ENCODE measurements around the gene GPS1.
"Not testable (repeated sequence)": the region's sequence is repeated elsewhere in the genome, so short reads cannot be mapped to it uniquely, and the experiment has no call there.

Gene GPS1

DNA sequence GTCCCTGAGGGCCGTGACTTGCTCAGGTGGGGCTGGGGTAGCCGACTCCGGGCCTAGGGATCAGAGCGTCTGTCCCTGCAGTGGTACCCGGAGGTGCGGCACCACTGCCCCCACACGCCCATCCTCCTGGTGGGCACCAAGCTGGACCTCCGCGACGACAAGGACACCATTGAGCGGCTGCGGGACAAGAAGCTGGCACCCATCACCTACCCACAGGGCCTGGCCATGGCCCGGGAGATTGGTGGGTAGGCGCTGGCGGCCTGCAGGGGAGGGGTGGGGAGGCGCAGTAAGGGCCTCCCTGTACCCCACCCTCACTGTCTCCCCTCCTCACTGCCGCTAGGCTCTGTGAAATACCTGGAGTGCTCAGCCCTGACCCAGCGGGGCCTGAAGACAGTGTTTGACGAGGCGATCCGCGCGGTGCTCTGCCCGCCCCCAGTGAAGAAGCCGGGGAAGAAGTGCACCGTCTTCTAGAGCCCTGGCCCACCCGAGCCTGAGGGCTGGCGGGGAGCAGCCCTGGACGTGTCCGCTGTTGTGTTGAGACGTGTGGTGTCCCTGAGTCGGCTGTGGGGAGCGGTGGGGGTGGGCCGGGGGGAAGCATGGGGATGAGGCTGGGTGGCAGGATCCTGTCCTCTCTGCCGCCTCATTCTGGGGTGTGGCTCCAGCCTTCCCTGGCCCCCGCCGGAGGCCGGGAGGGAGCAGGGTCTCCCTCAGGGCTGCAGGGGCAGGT, 18.2 kb upstream of the GPS1 start:
- H3K27ac ChIP-seq = no peak overlapping the region
- no peak overlapping the region for H3K4me3 ChIP-seq
- H3K4me2 ChIP-seq = peak overlapping the region in 7 of 11 experiments; percentile 12 to 99 (median 99); a peak in 7 of 22 replicates
- peak overlapping the region in 3 of 11 experiments; percentile 1 to 80 (median 31); a peak in 3 of 22 replicates for H3K9ac ChIP-seq
- H3K4me1 ChIP-seq = peaks cover 45 to 69% (median 55%) of the 10 kb centered on the region in 10 experiments
- no peak for TF ChIP-seq Cebpa-rat (IDR thresholded peaks at IDR 0.05)
- peaks cover 0 to 20% (median 0%) of the 10 kb centered on the region in 11 experiments; a peak in 3 of 22 replicates for H3K36me3 ChIP-seq
- H3K9me3 ChIP-seq (replicated peaks in 1 of 11) = no peaks in the 10 kb centered on the region
- H3K27me3 ChIP-seq = peaks cover 0 to 20% (median 18%) of the 10 kb centered on the region in 11 experiments; a peak in 19 of 22 replicates
- H4K20me1 ChIP-seq = peaks cover 0 to 64% (median 29%) of the 10 kb centered on the region in 11 experiments; a peak in 17 of 22 replicates

DNA sequence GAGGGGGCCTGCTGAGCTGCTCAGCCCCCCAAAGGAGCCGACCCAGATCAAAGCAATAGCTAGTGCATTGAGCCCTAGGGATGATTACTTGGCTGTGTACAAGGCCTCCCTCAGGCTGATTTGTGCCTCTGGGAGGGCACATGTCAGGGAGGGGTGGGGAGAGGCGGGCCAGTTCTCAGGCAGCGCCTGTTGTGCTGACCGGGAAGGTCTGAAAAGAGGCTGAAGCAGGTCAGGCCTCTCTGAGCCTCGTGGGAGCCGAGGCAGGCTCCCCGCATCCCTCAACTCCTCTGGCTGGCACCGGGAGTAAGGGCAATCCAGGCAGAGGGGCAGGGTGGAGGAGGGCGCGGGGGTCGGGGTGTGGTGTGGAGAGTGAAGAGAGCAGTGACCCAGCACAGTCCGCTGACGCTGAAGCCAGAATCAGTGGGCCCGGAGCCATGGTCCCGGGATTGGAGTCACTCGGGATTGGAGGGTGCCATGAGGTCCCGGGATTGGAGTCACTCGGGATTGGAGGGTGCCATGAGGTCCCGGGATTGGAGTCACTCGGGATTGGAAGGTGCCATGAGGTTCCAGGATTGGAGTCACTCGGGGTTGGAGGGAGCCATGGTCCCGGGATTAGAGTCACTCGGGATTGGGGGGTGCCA, 17.2 kb upstream of the GPS1 start:
- H3K36me3 ChIP-seq = peaks cover 0 to 11% (median 0%) of the 10 kb centered on the region in 11 experiments; a peak in 2 of 22 replicates
- H3K9me3 ChIP-seq (replicated peaks in 1 of 11) = no peaks in the 10 kb centered on the region
- H3K9ac ChIP-seq = no peak overlapping the region
- H3K27ac ChIP-seq = no peak overlapping the region
- no peak for TF ChIP-seq Cebpa-rat (IDR thresholded peaks at IDR 0.05)
- H3K4me2 ChIP-seq = peak overlapping the region in 9 of 11 experiments; percentile 8 to 100 (median 97); a peak in 8 of 22 replicates
- H3K4me1 ChIP-seq = peaks cover 53 to 66% (median 56%) of the 10 kb centered on the region in 10 experiments
- peaks cover 0 to 54% (median 28%) of the 10 kb centered on the region in 11 experiments; a peak in 17 of 22 replicates for H4K20me1 ChIP-seq
- no peak overlapping the region for H3K4me3 ChIP-seq
- H3K27me3 ChIP-seq = peaks cover 0 to 20% (median 18%) of the 10 kb centered on the region in 11 experiments; a peak in 19 of 22 replicates

DNA sequence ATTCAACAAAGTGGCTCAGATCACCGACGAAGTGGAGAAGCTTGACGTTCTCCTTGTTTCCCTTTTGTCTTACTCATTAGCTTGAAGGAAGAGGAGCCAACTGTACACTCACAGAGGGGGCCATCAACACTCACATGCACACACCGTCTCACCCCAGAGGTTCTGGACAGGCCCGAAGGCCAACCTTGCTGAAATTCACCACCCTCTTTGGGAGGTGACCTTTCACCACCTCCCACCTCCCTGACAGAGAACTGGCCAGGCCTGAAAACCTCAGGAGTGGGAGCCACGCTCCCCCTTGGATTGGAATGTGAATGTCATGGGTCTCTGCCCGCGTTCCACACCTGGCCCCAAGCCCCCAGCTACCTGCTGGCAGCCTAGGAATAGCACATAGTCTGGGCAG, 16.2 kb upstream of the GPS1 start:
- TF ChIP-seq Cebpa-rat (IDR thresholded peaks at IDR 0.05) = no peak
- H4K20me1 ChIP-seq = peaks cover 0 to 45% (median 20%) of the 10 kb centered on the region in 11 experiments; a peak in 16 of 22 replicates
- H3K4me3 ChIP-seq = no peak overlapping the region
- peaks cover 0 to 20% (median 18%) of the 10 kb centered on the region in 11 experiments; a peak in 19 of 22 replicates for H3K27me3 ChIP-seq
- H3K4me1 ChIP-seq = peaks cover 44 to 57% (median 48%) of the 10 kb centered on the region in 10 experiments
- H3K27ac ChIP-seq = no peak overlapping the region
- H3K9me3 ChIP-seq (replicated peaks in 1 of 11) = no peaks in the 10 kb centered on the region
- peaks cover 0 to 7% (median 0%) of the 10 kb centered on the region in 11 experiments; a peak in 1 of 22 replicates for H3K36me3 ChIP-seq
- peak overlapping the region in 4 of 11 experiments; percentile 1 to 87 (median 56); a peak in 1 of 22 replicates for H3K9ac ChIP-seq
- H3K4me2 ChIP-seq = peak overlapping the region; percentile 90 to 100 (median 99); a peak in 19 of 22 replicates

DNA sequence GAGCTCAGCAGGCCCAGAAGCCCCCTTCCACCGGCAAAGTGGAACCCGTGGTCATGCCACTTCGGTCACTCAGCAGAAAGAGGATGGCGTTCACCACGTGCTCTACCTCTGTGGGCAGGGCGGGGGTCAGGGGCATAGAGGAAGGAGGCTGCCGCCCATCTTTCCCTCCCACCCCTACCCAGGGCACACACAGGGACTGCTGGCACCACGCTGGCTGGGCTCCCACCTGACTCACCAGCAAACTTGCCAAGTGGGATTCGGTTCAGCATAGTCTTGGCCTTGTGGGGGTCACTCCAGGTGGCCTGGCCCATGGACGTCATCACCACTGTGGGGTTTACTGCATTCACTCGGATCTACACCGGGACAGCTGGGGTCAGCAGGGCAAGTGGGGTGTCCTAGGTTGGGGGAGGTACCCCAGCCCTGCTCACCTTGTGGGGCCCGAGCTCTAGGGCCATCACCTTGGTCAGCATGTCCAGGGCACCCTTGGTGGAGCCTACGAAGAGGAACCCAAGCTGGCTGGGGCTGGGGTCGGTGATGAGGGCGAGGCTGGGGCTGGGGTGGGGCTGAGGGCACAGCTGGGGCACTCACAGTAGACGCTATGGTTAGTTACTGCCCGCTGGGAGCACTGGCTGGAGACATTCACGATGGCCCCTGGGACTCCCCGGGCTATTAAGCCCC, 15.6 kb upstream of the GPS1 start:
- Histone ChIP-seq H3K4me3 (peak overlapping the region; percentile 59 to 79 (median 73)), H3K27me3 (peaks cover 0 to 20% (median 18%) of the 10 kb centered on the region in 11 experiments; a peak in 19 of 22 replicates), H3K4me1 (peaks cover 41 to 54% (median 49%) of the 10 kb centered on the region in 10 experiments), H3K9me3 (replicated peaks in 1 of 11) (no peaks in the 10 kb centered on the region), H3K36me3 (peaks cover 0 to 7% (median 0%) of the 10 kb centered on the region in 11 experiments; a peak in 1 of 22 replicates), H3K9ac (peak overlapping the region; percentile 78 to 88 (median 83)), H3K4me2 (peak overlapping the region; percentile 90 to 100 (median 99)), H4K20me1 (peaks cover 0 to 45% (median 20%) of the 10 kb centered on the region in 11 experiments; a peak in 16 of 22 replicates), H3K27ac (peak overlapping the region in 2 of 11 experiments; percentile 77 to 82; a peak in 2 of 22 replicates)
- no peak for TF ChIP-seq Cebpa-rat (IDR thresholded peaks at IDR 0.05)

DNA sequence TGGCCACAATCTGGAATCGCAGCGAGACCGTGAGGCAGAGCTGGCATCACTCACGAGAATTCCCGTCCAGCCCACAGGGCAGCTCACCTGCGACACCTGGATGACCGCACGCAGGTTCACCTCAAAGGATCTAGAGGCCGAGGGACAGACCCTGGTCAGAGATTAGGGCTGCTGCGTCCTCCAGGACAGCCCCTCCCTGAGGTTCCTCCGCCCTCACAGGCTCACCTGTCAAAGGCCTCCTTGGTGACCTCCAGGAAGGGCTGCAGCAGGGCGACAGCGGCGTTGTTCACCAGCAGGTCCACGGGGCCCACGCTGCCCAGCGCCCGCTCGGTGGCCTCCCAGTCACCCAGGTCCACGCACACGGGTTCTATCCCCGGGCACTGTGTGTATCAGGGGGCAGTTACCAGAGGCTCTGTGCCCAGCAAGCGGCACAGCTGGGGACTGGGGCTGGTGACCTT, 15.0 kb upstream of the GPS1 start:
- Histone ChIP-seq H3K36me3 (peaks cover 0 to 7% (median 0%) of the 10 kb centered on the region in 11 experiments; a peak in 1 of 22 replicates), H3K4me1 (peaks cover 39 to 58% (median 49%) of the 10 kb centered on the region in 10 experiments), H3K4me2 (peak overlapping the region; percentile 90 to 100 (median 99)), H4K20me1 (peaks cover 0 to 45% (median 20%) of the 10 kb centered on the region in 11 experiments; a peak in 16 of 22 replicates), H3K9me3 (replicated peaks in 1 of 11) (no peaks in the 10 kb centered on the region), H3K27ac (peak overlapping the region; percentile 52 to 85 (median 78); a peak in 21 of 22 replicates), H3K9ac (peak overlapping the region; percentile 78 to 88 (median 83)), H3K27me3 (peaks cover 0 to 20% (median 18%) of the 10 kb centered on the region in 11 experiments; a peak in 19 of 22 replicates), H3K4me3 (peak overlapping the region; percentile 59 to 79 (median 73))
- TF ChIP-seq Cebpa-rat (IDR thresholded peaks at IDR 0.05) = no peak

DNA sequence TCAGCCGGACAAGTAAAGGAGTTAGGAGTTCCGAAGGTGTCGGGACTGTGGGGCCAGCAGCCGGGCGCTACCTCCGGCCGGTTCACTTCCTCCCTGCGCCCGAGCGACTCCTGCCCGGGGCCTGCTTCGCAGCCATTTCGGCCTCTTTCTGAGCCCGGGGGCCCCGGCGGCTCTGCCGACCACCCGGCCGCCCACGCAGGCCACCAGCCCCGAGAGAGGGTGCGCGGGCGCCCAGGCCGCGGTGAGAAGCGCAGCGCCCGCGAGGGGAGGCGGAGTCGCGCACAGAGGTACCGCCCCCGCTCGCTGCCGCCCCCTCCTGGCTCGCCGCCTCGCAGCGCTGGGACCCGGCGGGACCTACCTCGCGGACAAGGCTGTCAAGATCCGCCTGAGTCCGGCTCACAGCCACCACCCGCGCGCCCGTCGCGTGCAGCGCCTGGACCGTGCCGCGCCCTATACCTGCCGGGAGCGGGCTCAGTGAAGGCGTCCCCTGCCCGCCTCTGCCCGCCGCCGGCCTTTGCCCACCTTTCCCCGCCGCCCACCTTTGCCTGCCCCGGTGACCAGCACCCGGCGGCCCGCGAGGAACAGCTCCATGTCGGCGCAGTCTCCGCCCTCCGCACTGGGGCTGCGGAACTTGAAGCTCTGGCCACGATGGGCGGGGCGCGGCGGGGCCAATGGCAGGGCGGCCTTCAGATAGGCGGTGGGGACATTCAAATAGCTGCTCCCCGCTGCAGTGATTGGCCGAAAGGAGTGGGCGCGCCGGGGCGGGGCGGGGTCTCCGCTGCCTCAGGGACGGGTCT, 14.4 kb upstream of the GPS1 start, which contains the start of gene DCXR:
TSS of gene DCXR (minus strand) at position 606 of the 797 bp plus-strand sequence. CDS start at position 591, 15 bp downstream.
- peaks cover 34 to 55% (median 44%) of the 10 kb centered on the region in 10 experiments for H3K4me1 ChIP-seq
- peak within 1 kb of the TSS; percentile 59 to 79 (median 73) for H3K4me3 ChIP-seq
- peaks cover 0 to 7% (median 0%) of the 10 kb centered on the region in 11 experiments; a peak in 1 of 22 replicates for H3K36me3 ChIP-seq
- peaks cover 0 to 15% (median 13%) of the 10 kb centered on the region in 11 experiments; a peak in 18 of 22 replicates for H3K27me3 ChIP-seq
- peak within 1 kb of the TSS; percentile 90 to 100 (median 99) for H3K4me2 ChIP-seq
- TF ChIP-seq Cebpa-rat (IDR thresholded peaks at IDR 0.05) = no peak
- H4K20me1 ChIP-seq = peaks cover 0 to 42% (median 20%) of the 10 kb centered on the region in 11 experiments; a peak in 16 of 22 replicates
- peak within 1 kb of the TSS; percentile 78 to 88 (median 83) for H3K9ac ChIP-seq
- H3K27ac ChIP-seq = peak within 1 kb of the TSS; percentile 52 to 85 (median 78); a peak in 21 of 22 replicates
- H3K9me3 ChIP-seq (replicated peaks in 1 of 11) = no peaks in the 10 kb centered on the region

DNA sequence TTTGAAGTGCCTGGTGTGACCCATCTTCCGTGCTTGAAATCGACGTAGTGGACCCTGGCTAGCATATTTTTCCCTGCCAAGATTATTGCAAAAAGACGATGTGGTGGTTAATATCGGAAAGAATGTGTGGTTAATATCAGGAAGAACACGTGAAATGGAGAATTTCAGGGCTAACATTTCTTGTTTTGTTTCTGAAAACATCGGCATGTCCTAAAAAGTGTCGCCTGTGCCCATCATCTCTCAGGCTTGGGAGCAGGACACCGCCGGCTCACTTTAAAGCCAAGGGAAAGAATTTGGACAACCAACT, 13.9 kb upstream of the GPS1 start:
- peaks cover 28 to 51% (median 38%) of the 10 kb centered on the region in 10 experiments for H3K4me1 ChIP-seq
- H3K4me3 ChIP-seq = peak overlapping the region in 9 of 10 experiments; percentile 59 to 79 (median 73); a peak in 16 of 20 replicates
- peak overlapping the region in 7 of 11 experiments; percentile 22 to 86 (median 51); a peak in 7 of 22 replicates for H3K9ac ChIP-seq
- peaks cover 0 to 7% (median 0%) of the 10 kb centered on the region in 11 experiments; a peak in 1 of 22 replicates for H3K36me3 ChIP-seq
- peak overlapping the region; percentile 84 to 100 (median 99) for H3K4me2 ChIP-seq
- TF ChIP-seq Cebpa-rat (IDR thresholded peaks at IDR 0.05) = no peak
- H3K27me3 ChIP-seq = peaks cover 0 to 9% (median 8%) of the 10 kb centered on the region in 11 experiments; a peak in 15 of 22 replicates
- peaks cover 0 to 37% (median 20%) of the 10 kb centered on the region in 11 experiments; a peak in 16 of 22 replicates for H4K20me1 ChIP-seq
- H3K27ac ChIP-seq = peak overlapping the region in 1 of 11 experiments; percentile 46; a peak in 1 of 22 replicates
- H3K9me3 ChIP-seq (replicated peaks in 1 of 11) = no peaks in the 10 kb centered on the region

DNA sequence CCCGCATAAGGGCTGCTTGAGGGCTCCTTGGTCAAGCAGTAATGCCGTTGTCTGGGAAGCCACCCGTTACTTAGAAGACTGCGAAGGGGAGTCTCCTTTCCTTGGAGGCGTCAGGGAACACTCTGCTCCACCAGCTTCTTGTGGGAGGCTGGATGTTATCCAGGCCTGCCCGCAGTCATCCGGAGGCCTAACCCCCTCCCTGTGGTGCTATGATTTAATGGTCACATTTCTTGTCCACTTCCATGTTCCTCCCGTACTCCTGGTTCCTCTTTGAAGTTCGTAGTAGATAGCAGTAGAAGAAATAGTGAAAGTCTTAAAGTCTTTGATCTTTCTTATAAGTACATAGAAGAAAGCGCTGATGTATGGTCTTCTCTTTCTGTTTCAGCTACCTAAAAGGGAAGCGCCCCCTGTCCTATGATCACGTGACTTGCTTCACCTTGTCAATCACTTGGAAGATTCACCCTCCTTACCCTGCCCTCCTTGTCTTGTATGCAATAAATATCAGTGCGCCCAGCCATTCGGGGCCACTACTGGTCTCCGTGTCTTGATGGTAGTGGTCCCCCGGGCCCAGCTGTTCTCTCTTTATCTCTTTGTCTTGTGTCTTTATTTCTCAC, 12.8 kb upstream of the GPS1 start:
- not testable (repeated sequence) for H3K9me3 ChIP-seq (replicated peaks in 1 of 11)

More for the DNA sequence above, 12.8 kb upstream of the GPS1 start:
- not testable (repeated sequence) for H3K27me3 ChIP-seq, H3K4me3 ChIP-seq, H3K9ac ChIP-seq, H3K36me3 ChIP-seq, H3K27ac ChIP-seq
- H3K4me1 ChIP-seq = peaks cover 22 to 51% (median 31%) of the 10 kb centered on the region in 10 experiments
- H3K4me2 ChIP-seq = peak overlapping the region in 4 of 11 experiments; percentile 4 to 100 (median 76); a peak in 4 of 22 replicates
- peaks cover 0 to 29% (median 20%) of the 10 kb centered on the region in 11 experiments; a peak in 15 of 22 replicates for H4K20me1 ChIP-seq
